Stimulated activated CD8-positive, alpha-beta memory T cell treated with anti-CD3 and anti-CD28 coated beads, Interleukin-12 subunit alpha, Interleukin-12 subunit beta, amount 100 ng/mL, for 24 hours (primary cell): ENCODE measurements around the gene MTG2.
A peak's percentile ranks its signal among the peaks of the same experiment; 100 is the strongest.

Source experiments
- DNase-seq: peaks from one replicate; pipeline ENCODE4 v3.0.0-alpha.2; 2020; ENCODE audit errors: extremely low read depth

The MTG2 gene

GRCh38 chr20:62182469-62183425 lies at the start of gene MTG2:
Gene MTG2, plus strand, starts transcription at chr20:62183028. Its CDS starts 10,393 bp downstream, at chr20:62193421.
- DNase-seq: peak; percentile 87

- no peak for DNase-seq
Measured at GRCh38 chr20:62133051-62133845, 49.6 kb upstream of the MTG2 start.

GRCh38 chr20:62133864-62134263 lies 49.0 kb upstream of the MTG2 start:
- DNase-seq: no peak

GRCh38 chr20:62134735-62135231 lies 48.0 kb upstream of the MTG2 start:
- no peak for DNase-seq

GRCh38 chr20:62135573-62136266 lies 47.1 kb upstream of the MTG2 start:
- DNase-seq: no peak

- DNase-seq: no peak
Measured at GRCh38 chr20:62136283-62137091, 46.3 kb upstream of the MTG2 start.

- DNase-seq: no peak
Measured at GRCh38 chr20:62137092-62137384, 45.8 kb upstream of the MTG2 start.

- DNase-seq: no peak
Measured at GRCh38 chr20:62137478-62138203, 45.2 kb upstream of the MTG2 start.

- DNase-seq: no peak
Measured at GRCh38 chr20:62138204-62138543, 44.7 kb upstream of the MTG2 start.

GRCh38 chr20:62138912-62139311 lies 43.9 kb upstream of the MTG2 start:
- no peak for DNase-seq

GRCh38 chr20:62139636-62140035 lies 43.2 kb upstream of the MTG2 start:
- no peak for DNase-seq

GRCh38 chr20:62141043-62141396 lies 41.8 kb upstream of the MTG2 start:
- DNase-seq: no peak

- DNase-seq: no peak
Measured at GRCh38 chr20:62141397-62142251, 41.2 kb upstream of the MTG2 start.

GRCh38 chr20:62142252-62143080 lies 40.4 kb upstream of the MTG2 start:
- no peak for DNase-seq

GRCh38 chr20:62143081-62143956 lies 39.5 kb upstream of the MTG2 start, which contains the start of the genes PSMA7 and SS18L1:
Gene PSMA7, minus strand, starts transcription at chr20:62143394. Its CDS starts 91 bp downstream, at chr20:62143303.
Gene SS18L1, plus strand, starts transcription at chr20:62143769. Its CDS starts 52 bp downstream, at chr20:62143821.
- peak; percentile 73 for DNase-seq

GRCh38 chr20:62143957-62144825 lies 38.6 kb upstream of the MTG2 start:
- DNase-seq: peak; percentile 33

GRCh38 chr20:62145688-62146018 lies 37.2 kb upstream of the MTG2 start:
- DNase-seq: no peak
